Rectal smooth muscle tissue (tissue), 1 donor: Measurements from ENCODE around the gene BSN.
"Not testable (repeated sequence)": the region's sequence is repeated elsewhere in the genome, so short reads cannot be mapped to it uniquely, and the experiment has no call there.

Experiments
- H3K27ac ChIP-seq: one replicate; pipeline ENCODE4 v1.7.0; 2013; ENCODE audit warnings: low read depth, low read length, inconsistent platforms
- H3K27me3 ChIP-seq: one replicate; pipeline ENCODE4 v1.7.0; 2013; ENCODE audit warnings: low read length; ENCODE audit not compliant: control insufficient read depth, insufficient read depth
- H3K36me3 ChIP-seq: one replicate; pipeline ENCODE4 v1.7.0; 2013; ENCODE audit warnings: low read length; ENCODE audit not compliant: control insufficient read depth, insufficient read depth
- H3K4me1 ChIP-seq: one replicate; pipeline ENCODE4 v1.7.0; 2013; ENCODE audit warnings: low read length; ENCODE audit not compliant: control insufficient read depth, insufficient read depth
- H3K4me3 ChIP-seq: one replicate; pipeline ENCODE4 v1.7.0; 2013; ENCODE audit warnings: low read length
- H3K9ac ChIP-seq: one replicate; pipeline ENCODE4 v1.7.0; 2013; ENCODE audit warnings: low read length

Gene BSN

GRCh38 chr3:49684453-49684852, 130.2 kb downstream of the BSN start:
- H3K36me3 ChIP-seq, result peaks cover 39% of the 10 kb centered on the region
- H3K4me1 ChIP-seq, result not testable (repeated sequence)

DNA sequence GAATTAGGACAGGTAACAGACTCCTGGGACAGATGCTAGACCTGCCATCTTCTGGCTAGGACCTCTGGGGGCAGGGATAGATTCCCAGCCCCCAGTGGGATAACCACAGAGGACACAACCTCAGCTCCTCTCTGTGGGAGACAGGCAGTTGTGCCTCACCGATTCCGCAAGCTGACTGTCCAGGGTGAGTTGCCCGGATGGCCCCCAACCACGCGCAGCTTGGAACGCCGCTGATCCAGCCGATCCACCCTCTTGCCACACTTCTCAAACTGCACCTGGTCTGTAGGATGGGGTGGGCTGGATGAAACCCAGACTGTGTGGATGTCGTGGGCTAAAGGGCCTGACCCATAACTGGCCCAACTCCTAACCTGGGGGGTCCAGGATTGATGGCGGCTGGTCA, 130.8 kb downstream of the BSN start:
- H3K27ac ChIP-seq, H3K27me3 ChIP-seq, H3K4me3 ChIP-seq, H3K9ac ChIP-seq, H3K4me1 ChIP-seq: not testable (repeated sequence)
- H3K36me3 ChIP-seq, result peaks cover 33% of the 10 kb centered on the region

More at GRCh38 chr3:49684453-49684852, 130.2 kb downstream of the BSN start:
- not testable (repeated sequence) for H3K27ac ChIP-seq, H3K4me3 ChIP-seq, H3K27me3 ChIP-seq, H3K9ac ChIP-seq

GRCh38 chr3:49685846-49686245, 131.6 kb downstream of the BSN start:
- not testable (repeated sequence) for H3K27ac ChIP-seq, H3K4me3 ChIP-seq, H3K9ac ChIP-seq, H3K4me1 ChIP-seq, H3K27me3 ChIP-seq
- peaks cover 26% of the 10 kb centered on the region for H3K36me3 ChIP-seq

DNA sequence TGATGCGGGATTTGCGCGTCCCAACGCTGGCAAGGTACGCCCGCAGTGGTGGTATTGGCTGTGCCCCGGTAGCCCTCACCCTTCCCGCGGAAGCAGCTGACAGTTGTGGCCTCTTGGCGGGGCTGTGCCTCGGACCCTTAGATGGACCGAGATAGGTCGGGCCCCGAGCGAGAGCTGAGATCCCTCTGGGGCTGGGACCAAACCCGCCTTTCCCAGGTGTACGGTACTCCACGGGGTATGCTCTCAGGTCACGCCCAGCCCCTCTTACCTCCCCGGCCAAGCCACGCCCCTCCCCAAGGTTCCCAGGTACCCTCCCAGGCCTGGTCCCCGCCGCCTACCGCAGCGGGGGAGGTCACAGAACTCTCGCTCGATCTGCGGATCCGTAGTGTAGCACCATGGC, 132.1 kb downstream of the BSN start:
- not testable (repeated sequence) for H3K9ac ChIP-seq, H3K27ac ChIP-seq, H3K27me3 ChIP-seq, H3K4me1 ChIP-seq
- Histone ChIP-seq H3K36me3 (peaks cover 24% of the 10 kb centered on the region), H3K4me3 (peak overlapping the region; percentile 41)

- H3K4me3 ChIP-seq, result peak overlapping the region; percentile 41
- H3K27me3 ChIP-seq, H3K4me1 ChIP-seq, H3K9ac ChIP-seq, H3K27ac ChIP-seq: not testable (repeated sequence)
- H3K36me3 ChIP-seq, result peaks cover 20% of the 10 kb centered on the region
Observed at GRCh38 chr3:49686769-49687423, 132.6 kb downstream of the BSN start.

DNA sequence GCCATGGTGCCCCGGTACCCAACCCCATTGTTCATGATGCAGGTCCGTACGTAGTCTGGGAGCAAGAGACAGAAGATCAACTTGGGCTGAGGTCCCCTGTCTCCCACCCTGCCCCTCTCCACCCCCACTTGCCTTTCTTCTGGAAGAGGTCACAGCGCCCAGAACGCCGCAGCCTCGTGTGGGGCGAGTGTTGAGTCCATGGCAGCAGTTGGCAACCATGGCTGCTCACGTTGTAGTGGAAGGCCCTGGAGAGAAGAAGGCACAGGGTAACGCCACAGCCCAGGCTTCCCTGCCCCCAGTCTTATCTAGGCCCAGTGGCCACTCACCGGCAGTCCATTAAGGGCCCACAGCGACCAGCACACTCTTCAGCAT, 133.1 kb downstream of the BSN start:
- peaks cover 15% of the 10 kb centered on the region for H3K36me3 ChIP-seq
- H3K9ac ChIP-seq, H3K27ac ChIP-seq, H3K27me3 ChIP-seq, H3K4me3 ChIP-seq, H3K4me1 ChIP-seq: not testable (repeated sequence)

DNA sequence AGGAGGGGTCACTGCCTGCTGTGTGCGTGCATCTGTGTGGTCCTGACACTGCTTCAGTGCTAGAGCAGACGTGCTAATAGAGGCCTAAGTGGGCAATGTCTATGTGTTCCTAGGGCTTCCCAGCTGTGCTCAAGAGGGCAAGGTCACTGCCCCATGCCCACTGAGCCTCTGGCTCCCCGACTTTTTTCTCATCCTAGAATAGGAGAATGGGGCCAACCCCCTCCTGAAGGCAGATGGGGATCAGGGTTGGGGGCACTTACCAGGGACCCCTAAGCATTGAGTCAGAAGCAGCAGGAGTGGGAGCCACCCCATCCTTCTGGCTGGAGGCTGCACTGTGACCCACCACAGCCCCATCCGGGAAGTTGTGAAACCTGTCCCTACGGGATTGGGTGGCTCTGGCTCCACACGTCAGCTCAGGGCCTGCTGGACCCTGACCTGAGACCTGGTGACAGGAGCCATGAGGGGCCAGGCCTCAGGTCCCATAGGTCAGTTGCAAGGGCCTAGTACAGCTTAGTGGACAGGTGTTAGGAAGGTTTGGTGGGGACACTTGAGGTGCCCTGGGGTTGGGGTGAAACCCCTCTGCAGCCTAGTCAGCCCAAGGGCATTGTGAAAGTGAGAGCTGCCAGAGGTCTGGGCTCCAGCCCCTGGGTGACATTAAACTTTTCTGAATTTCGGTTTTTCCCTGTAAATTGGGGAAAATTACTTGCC, 134.2 kb downstream of the BSN start:
- H3K27me3 ChIP-seq, H3K9ac ChIP-seq, H3K36me3 ChIP-seq, H3K4me1 ChIP-seq: not testable (repeated sequence)
- Histone ChIP-seq H3K4me3 (peak overlapping the region; percentile 97), H3K27ac (peak overlapping the region; percentile 77)

GRCh38 chr3:49689046-49689907, 135.0 kb downstream of the BSN start, which contains the start of the genes MST1 and RNF123:
Gene MST1 (minus strand): TSS chr3:49689474. CDS start chr3:49688691, 783 bp downstream.
Gene RNF123 (plus strand): TSS chr3:49689557. CDS start chr3:49691166, 1,609 bp downstream.
- H3K27me3 ChIP-seq, result no peaks in the 10 kb centered on the region
- H3K4me3 ChIP-seq, result peak within 1 kb of the TSS; percentile 97
- H3K27ac ChIP-seq, result peak within 1 kb of the TSS; percentile 77
- H3K9ac ChIP-seq, result peak within 1 kb of the TSS; percentile 83
- H3K36me3 ChIP-seq, result no peaks in the 10 kb centered on the region
- H3K4me1 ChIP-seq, result peaks cover 7% of the 10 kb centered on the region

DNA sequence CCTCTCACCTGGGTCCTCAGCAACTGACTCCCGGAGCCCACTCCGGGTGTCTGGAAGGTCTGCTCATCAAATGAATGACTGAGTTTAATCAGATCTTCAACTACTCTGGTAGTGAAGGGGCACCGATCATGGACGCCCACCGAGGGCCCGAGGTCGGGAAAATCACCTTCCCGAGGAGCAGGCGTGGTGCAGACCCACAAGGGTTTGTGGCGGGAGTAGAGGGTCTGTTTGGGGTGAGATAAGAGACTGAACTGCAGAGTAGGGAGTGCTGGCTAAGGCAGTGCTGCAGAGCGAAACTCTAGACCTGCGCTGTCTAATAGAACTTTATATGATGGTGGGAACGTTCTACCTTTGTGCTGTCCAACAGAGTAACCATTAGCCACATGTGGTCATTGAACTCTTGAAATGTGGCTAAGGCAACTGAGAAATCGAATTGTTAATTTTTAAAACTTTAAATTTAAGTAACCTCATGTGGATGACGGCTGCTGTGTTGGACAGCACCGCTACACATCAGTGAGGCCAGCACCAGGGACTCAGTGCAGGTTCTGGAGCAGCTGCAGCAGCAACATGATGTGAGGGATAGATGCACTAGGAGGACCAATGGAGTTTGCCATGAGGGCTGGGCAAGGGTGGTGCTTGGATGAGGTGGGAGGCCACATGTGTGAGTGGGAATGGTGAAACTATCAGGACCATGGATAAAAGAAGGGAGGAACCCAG, 135.8 kb downstream of the BSN start:
- H3K27me3 ChIP-seq, H3K27ac ChIP-seq, H3K4me1 ChIP-seq, H3K36me3 ChIP-seq: not testable (repeated sequence)
- peak overlapping the region; percentile 97 for H3K4me3 ChIP-seq
- peak overlapping the region; percentile 83 for H3K9ac ChIP-seq

DNA sequence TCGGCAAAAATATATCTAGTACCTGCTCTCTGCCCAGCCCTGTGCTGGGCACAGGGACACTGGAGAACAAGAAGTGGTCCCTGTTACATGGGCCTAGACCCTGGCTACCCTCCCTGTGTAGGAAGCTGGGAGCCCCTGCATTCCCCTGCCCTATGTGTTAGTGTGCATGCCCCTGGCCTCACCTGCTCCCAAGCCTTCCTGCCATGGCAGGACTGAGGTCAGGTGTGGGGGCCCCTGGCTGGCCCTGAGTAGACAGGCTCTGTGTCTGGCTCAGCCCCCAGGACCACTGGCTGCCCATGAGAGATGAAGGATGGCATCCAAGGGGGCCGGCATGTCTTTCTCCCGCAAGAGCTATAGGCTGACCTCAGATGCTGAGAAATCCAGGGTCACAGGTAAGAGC, 136.6 kb downstream of the BSN start:
- H3K27me3 ChIP-seq, H3K27ac ChIP-seq, H3K36me3 ChIP-seq, H3K4me1 ChIP-seq, H3K9ac ChIP-seq, H3K4me3 ChIP-seq: not testable (repeated sequence)

DNA sequence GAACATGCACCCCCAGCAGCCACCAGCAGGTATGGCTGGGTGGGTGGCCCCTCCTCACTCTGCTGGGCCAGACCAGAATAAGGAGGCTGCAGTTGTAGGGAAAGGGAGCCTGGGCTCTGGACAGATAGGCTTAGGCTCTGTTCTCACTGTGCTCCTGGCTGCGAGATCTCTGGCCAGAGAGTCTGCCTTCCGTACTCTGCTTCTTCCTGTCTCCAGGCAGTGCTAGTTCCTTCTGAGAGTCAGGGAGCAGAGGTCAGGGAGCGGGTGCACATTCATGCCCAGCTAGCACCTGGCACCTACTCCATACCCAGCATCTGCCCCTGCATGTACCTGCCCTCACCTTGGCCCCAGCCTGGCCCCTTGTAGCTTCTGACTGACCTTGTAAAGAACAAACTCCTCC, 137.2 kb downstream of the BSN start:
- H3K36me3 ChIP-seq, H3K4me1 ChIP-seq, H3K27ac ChIP-seq, H3K9ac ChIP-seq, H3K4me3 ChIP-seq, H3K27me3 ChIP-seq: not testable (repeated sequence)

DNA sequence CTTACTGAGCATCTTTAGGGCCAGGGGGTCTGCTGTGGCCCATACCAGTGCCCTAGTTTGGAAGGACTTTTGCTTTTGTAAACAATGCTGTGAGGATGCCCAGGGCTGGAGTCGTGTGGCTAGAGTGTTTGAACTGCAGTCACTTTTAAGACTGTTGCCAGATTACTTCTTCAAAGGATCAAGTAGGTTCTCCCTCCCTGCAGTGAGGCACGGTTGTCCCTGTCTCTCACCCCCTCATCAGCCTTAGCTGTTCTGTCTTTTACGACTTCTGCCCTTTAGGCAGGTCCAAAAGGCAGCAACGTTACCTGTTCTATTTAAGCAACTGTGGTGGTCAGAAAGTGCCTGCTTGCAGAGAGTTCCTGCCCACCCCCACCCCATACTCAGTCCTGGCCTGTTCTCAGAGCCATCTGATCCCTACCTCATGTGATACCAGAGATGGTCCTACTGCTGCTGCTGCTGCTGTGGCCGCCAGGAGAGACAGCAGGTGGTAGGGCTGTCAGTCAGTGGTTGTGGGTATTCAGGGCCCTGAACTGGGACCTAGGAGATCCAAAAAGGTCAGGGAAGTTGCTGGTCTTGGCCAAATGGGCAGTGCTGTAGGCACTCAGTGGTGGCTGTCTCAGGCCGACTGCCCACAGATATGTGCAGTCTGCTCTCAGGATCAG, 140.3 kb downstream of the BSN start:
- H3K36me3 ChIP-seq, H3K4me1 ChIP-seq, H3K9ac ChIP-seq, H3K4me3 ChIP-seq, H3K27ac ChIP-seq, H3K27me3 ChIP-seq: not testable (repeated sequence)
